Stimulated activated CD8-positive, alpha-beta memory T cell treated with anti-CD3 and anti-CD28 coated beads, Interleukin-15, amount 100 ng/mL, for 1 hour (primary cell): ENCODE data around the gene SIDT2.
"Not testable (repeated sequence)": the region's sequence is repeated elsewhere in the genome, so short reads cannot be mapped to it uniquely, and the experiment has no call there.

Source experiments
- DNase-seq: peaks from one replicate; pipeline ENCODE4 v3.0.0-alpha.2; 2020; ENCODE audit warnings: low read depth

Gene SIDT2

GRCh38 chr11:117172724-117173421 is 5.7 kb upstream of the SIDT2 start:
- no peak for DNase-seq

- DNase-seq = no peak
Observed at GRCh38 chr11:117175104-117175503, 3.4 kb upstream of the SIDT2 start.

GRCh38 chr11:117175781-117176180 is 2.8 kb upstream of the SIDT2 start:
- DNase-seq = no peak

GRCh38 chr11:117176186-117176585 is 2.4 kb upstream of the SIDT2 start:
- DNase-seq = no peak

- DNase-seq = no peak
Observed at GRCh38 chr11:117177534-117178209, 871 bp upstream of the SIDT2 start.

- DNase-seq = no peak
Observed at GRCh38 chr11:117179048-117179999, 781 bp downstream of the SIDT2 start.

GRCh38 chr11:117180020-117180419 is 1.5 kb downstream of the SIDT2 start:
- no peak for DNase-seq

GRCh38 chr11:117180661-117181585 is 2.4 kb downstream of the SIDT2 start:
- no peak for DNase-seq

- DNase-seq = no peak
Observed at GRCh38 chr11:117181586-117182550, 3.3 kb downstream of the SIDT2 start.

GRCh38 chr11:117182551-117182935 is 4.0 kb downstream of the SIDT2 start:
- no peak for DNase-seq

- not testable (repeated sequence) for DNase-seq
Observed at GRCh38 chr11:117183178-117183577, 4.6 kb downstream of the SIDT2 start.

- no peak for DNase-seq
Observed at GRCh38 chr11:117183724-117184349, 5.3 kb downstream of the SIDT2 start.

GRCh38 chr11:117185736-117186430 is 7.3 kb downstream of the SIDT2 start:
- DNase-seq = no peak

GRCh38 chr11:117186431-117186761 is 7.9 kb downstream of the SIDT2 start:
- no peak for DNase-seq

- DNase-seq = no peak
Observed at GRCh38 chr11:117187007-117187406, 8.5 kb downstream of the SIDT2 start.

GRCh38 chr11:117187428-117187798 is 8.9 kb downstream of the SIDT2 start:
- no peak for DNase-seq

- no peak for DNase-seq
Observed at GRCh38 chr11:117187799-117188481, 9.4 kb downstream of the SIDT2 start.

GRCh38 chr11:117188620-117189081 is 10.1 kb downstream of the SIDT2 start:
- DNase-seq = no peak
